GM18508 (cell line): Measurements from ENCODE around the gene GIPC3.
"Not testable (repeated sequence)": the region's sequence is repeated elsewhere in the genome, so short reads cannot be mapped to it uniquely, and the experiment has no call there.

Source experiments
- ATAC-seq: cut with Tn5 transposase; IDR thresholded peaks from one replicate; pipeline ENCODE4 v1.9.1; 2021; ENCODE audit warnings: moderate number of reproducible peaks; ENCODE audit not compliant: insufficient read depth, unreplicated experiment

The GIPC3 gene

GRCh38 chr19:3575949-3576673 lies 9.2 kb upstream of the GIPC3 start:
- ATAC-seq = no peak

- no peak for ATAC-seq
Observed at GRCh38 chr19:3576696-3577443, 8.4 kb upstream of the GIPC3 start.

GRCh38 chr19:3577723-3578344 lies 7.4 kb upstream of the GIPC3 start:
- no peak for ATAC-seq

- ATAC-seq = no peak
Observed at GRCh38 chr19:3578390-3578789, 6.9 kb upstream of the GIPC3 start.

- ATAC-seq = no peak
Observed at GRCh38 chr19:3580156-3580934, 4.9 kb upstream of the GIPC3 start.

- not testable (repeated sequence) for ATAC-seq
Observed at GRCh38 chr19:3581792-3582191, 3.5 kb upstream of the GIPC3 start.

GRCh38 chr19:3584036-3584802 lies 1.1 kb upstream of the GIPC3 start:
- not testable (repeated sequence) for ATAC-seq

- no peak for ATAC-seq
Observed at GRCh38 chr19:3586127-3586626, 899 bp downstream of the GIPC3 start.

GRCh38 chr19:3586707-3587346 lies 1.5 kb downstream of the GIPC3 start:
- ATAC-seq = no peak

GRCh38 chr19:3589439-3589838 lies 4.2 kb downstream of the GIPC3 start:
- ATAC-seq = no peak

- ATAC-seq = no peak
Observed at GRCh38 chr19:3589949-3590348, 4.7 kb downstream of the GIPC3 start.

GRCh38 chr19:3590991-3591659 lies 5.8 kb downstream of the GIPC3 start:
- no peak for ATAC-seq

- no peak for ATAC-seq
Observed at GRCh38 chr19:3591876-3592613, 6.8 kb downstream of the GIPC3 start.

- ATAC-seq = no peak
Observed at GRCh38 chr19:3593156-3593555, 7.9 kb downstream of the GIPC3 start.

- ATAC-seq = no peak
Observed at GRCh38 chr19:3595521-3596061, 10.3 kb downstream of the GIPC3 start.

GRCh38 chr19:3599776-3600187 lies 14.5 kb downstream of the GIPC3 start:
- no peak for ATAC-seq

- no peak for ATAC-seq
Observed at GRCh38 chr19:3601021-3601420, 15.7 kb downstream of the GIPC3 start.
